ENCODE data around the gene BANF2. TPM values are rescaled to one million over a fixed set of nuclear protein-coding genes. Genes with fewer than 3 reads are reported as not detected.

BANF2 gene
- polyA plus RNA-seq, 1 donor from 2014 or later, result not detected

GRCh38 chr20:17696287-17696686, 3.5 kb upstream of the BANF2 start:
- H4K20me1 ChIP-seq (ENCODE audit: insufficient read depth), result no peaks in the 10 kb centered on the region
- no peak overlapping the region for H2AFZ ChIP-seq (ENCODE audit: low read depth, low read length)
- TF ChIP-seq EZH2 (IDR thresholded peaks at IDR 0.05; ENCODE audit: borderline replicate concordance, insufficient read depth, low read length, poor library complexity, severe bottlenecking), result no peak
- TF ChIP-seq EP300 (conservative IDR thresholded peaks at IDR 0.05; ENCODE audit: poor library complexity, severe bottlenecking), result no peak
- no peak for TF ChIP-seq MXI1 (conservative IDR thresholded peaks at IDR 0.05; ENCODE audit: poor library complexity, severe bottlenecking)
- TF ChIP-seq TAF1 (IDR thresholded peaks at IDR 0.05; ENCODE audit: low read depth), result no peak
- TF ChIP-seq REST (IDR thresholded peaks at IDR 0.05; ENCODE audit: borderline replicate concordance), result no peak
- no peak for TF ChIP-seq RAD21 (conservative IDR thresholded peaks at IDR 0.05)
- no peak for TF ChIP-seq CTCF (IDR thresholded peaks at IDR 0.05; ENCODE audit: poor library complexity, severe bottlenecking)
- TF ChIP-seq SMC3 (conservative IDR thresholded peaks at IDR 0.05; ENCODE audit: poor library complexity), result no peak
- no peak for TF ChIP-seq POLR2AphosphoS5 (IDR thresholded peaks at IDR 0.05)
- H3K9me2 ChIP-seq (ENCODE audit: insufficient read depth, low read length), result no peaks in the 10 kb centered on the region
- no peaks in the 10 kb centered on the region for H3K27me3 ChIP-seq (ENCODE audit: insufficient read depth, low read depth, low read length)
- no peak overlapping the region for H3K27ac ChIP-seq (ENCODE audit: low read length)
- H3K9me3 ChIP-seq (ENCODE audit: low read length), result peaks cover 3% of the 10 kb centered on the region
- H3K36me3 ChIP-seq (ENCODE audit: insufficient read depth, low read length), result no peaks in the 10 kb centered on the region
- no peaks in the 10 kb centered on the region for H3K79me2 ChIP-seq (replicated peaks; ENCODE audit: insufficient read depth, low read length)
- no peak overlapping the region for H3K4me2 ChIP-seq (ENCODE audit: low read length)
- H3K9ac ChIP-seq (ENCODE audit: low read length), result no peak overlapping the region
- no peak overlapping the region for H3K4me3 ChIP-seq (ENCODE audit: low read length)
- H3F3A ChIP-seq (ENCODE audit: insufficient read depth, low read length, poor library complexity, severe bottlenecking), result no peaks in the 10 kb centered on the region

GRCh38 chr20:17697171-17697570, 2.6 kb upstream of the BANF2 start:
- Histone ChIP-seq H3K9me2 (ENCODE audit: insufficient read depth, low read length) (no peaks in the 10 kb centered on the region), H4K20me1 (ENCODE audit: insufficient read depth) (no peaks in the 10 kb centered on the region), H3K9ac (ENCODE audit: low read length) (no peak overlapping the region), H3K27me3 (ENCODE audit: insufficient read depth, low read depth, low read length) (no peaks in the 10 kb centered on the region), H3K79me2 (replicated peaks; ENCODE audit: insufficient read depth, low read length) (no peaks in the 10 kb centered on the region), H3K27ac (ENCODE audit: low read length) (no peak overlapping the region), H3K4me2 (ENCODE audit: low read length) (no peak overlapping the region), H2AFZ (ENCODE audit: low read depth, low read length) (no peak overlapping the region), H3K36me3 (ENCODE audit: insufficient read depth, low read length) (no peaks in the 10 kb centered on the region), H3K9me3 (ENCODE audit: low read length) (peaks cover 3% of the 10 kb centered on the region), H3K4me3 (ENCODE audit: low read length) (no peak overlapping the region), H3F3A (ENCODE audit: insufficient read depth, low read length, poor library complexity, severe bottlenecking) (no peaks in the 10 kb centered on the region)
- no peak for TF ChIP-seq MXI1 (conservative IDR thresholded peaks at IDR 0.05; ENCODE audit: poor library complexity, severe bottlenecking)
- no peak for TF ChIP-seq POLR2AphosphoS5 (IDR thresholded peaks at IDR 0.05)
- no peak for TF ChIP-seq SMC3 (conservative IDR thresholded peaks at IDR 0.05; ENCODE audit: poor library complexity)
- TF ChIP-seq EZH2 (IDR thresholded peaks at IDR 0.05; ENCODE audit: borderline replicate concordance, insufficient read depth, low read length, poor library complexity, severe bottlenecking), result no peak
- no peak for TF ChIP-seq TAF1 (IDR thresholded peaks at IDR 0.05; ENCODE audit: low read depth)
- no peak for TF ChIP-seq CTCF (IDR thresholded peaks at IDR 0.05; ENCODE audit: poor library complexity, severe bottlenecking)
- TF ChIP-seq RAD21 (conservative IDR thresholded peaks at IDR 0.05), result no peak
- no peak for TF ChIP-seq EP300 (conservative IDR thresholded peaks at IDR 0.05; ENCODE audit: poor library complexity, severe bottlenecking)

Data from neural cell (in vitro differentiated cells).